Stimulated activated CD8-positive, alpha-beta memory T cell treated with anti-CD3 and anti-CD28 coated beads, Interleukin-2, amount 100 ng/mL, for 48 hours (primary cell): ENCODE measurements around the gene FGF14.

Experiments
- DNase-seq, 2 donors: peaks; one replicate each; pipeline ENCODE4 v3.0.0-alpha.2; 2020; ENCODE audit warnings: low read depth in 2 of 2

FGF14 gene

DNA sequence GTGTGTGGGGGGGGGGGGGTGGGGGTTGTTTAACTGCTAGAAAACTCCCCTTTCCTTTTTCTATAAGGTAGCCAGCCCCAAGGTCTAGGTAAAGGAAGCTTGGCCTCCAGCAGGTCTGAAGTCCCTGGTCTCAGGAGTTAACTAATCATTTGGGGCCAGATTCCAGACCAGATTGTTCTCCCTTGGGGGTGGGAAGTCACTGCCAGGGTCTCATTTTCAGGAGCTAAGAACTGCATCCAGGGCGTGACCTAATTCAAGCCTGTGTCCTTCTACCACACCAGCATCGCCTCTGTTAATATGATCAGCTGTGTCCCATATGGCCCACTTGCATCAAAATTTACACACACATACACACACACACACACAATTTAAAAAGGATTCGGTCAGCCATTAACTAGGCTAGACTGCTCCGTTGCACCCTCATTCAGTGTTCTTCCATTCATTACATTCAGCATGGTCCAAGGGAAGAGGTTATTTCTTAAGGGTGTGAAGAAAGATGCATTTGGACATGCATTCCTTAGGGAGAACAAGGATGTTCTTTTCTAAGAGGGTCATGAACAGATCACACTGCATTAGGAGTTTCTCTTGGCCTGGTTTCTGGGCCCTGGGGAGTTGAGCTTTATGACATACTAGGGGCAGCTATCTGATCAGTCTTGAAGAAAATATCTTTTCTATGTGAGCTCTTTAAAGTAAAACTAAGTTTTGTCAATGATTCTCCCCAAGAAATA, 91.0 kb downstream of the FGF14 start:
- no peak for DNase-seq

GRCh38 chr13:102309110-102309509, 92.7 kb downstream of the FGF14 start:
- no peak for DNase-seq

DNA sequence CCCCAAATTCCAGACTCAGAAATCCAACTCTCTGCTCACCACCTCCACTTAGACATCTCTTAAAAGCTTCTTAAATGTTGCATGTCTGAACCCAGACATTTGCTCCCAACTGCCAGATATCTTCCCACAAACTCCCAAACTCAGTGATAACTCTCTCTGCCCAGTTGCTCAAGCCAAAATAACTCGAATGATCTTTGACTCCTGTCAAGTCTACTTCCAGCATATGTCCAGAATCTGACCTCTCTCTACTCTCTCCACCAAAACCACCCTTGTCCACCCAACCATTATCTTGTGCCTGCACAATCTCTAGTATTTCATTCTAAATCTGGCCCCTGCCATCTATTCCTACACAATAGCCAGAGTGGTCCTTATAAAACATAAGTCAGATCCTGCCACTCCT, 99.3 kb downstream of the FGF14 start:
- no peak for DNase-seq

DNA sequence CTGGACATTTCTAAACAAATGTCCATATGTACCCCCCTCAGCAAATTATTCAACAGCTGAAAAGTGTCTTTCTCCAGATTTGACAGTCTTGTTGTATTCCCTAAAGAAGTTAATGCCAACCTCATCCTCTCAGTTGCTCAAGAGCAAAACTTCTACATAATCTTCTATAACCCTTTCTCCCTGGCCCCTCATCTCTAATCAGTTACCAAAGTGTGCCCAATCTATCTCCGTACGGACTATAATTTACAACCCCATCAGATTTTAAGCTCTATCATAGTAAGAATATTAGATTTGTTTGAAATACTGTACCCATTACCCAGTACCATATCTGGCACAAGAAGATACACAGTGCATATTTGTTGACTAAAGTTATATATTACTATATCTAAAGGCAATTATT, 101.5 kb downstream of the FGF14 start:
- no peak for DNase-seq

GRCh38 chr13:102299366-102299765, 102.5 kb downstream of the FGF14 start:
- DNase-seq = no peak

DNA sequence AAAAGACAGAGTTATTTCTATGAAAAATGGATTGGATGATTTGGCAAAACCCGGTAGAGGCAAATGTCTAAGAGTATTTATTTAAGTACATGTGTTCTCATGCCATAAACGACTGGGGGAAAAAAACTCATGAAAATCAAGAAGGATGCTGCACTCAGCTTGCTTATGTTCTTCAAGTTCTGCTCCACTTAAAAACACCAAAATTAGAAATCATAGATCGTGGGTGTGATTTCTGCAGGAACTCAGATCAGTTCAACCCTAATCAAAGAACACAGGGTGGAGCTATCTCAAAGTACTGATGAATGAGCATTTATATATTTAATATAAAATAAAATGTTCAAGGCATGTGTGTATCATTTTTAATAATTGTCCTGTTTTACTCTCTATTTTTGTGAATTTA, 103.8 kb downstream of the FGF14 start:
- no peak for DNase-seq

GRCh38 chr13:102295316-102296048, 106.4 kb downstream of the FGF14 start:
- DNase-seq = no peak

DNA sequence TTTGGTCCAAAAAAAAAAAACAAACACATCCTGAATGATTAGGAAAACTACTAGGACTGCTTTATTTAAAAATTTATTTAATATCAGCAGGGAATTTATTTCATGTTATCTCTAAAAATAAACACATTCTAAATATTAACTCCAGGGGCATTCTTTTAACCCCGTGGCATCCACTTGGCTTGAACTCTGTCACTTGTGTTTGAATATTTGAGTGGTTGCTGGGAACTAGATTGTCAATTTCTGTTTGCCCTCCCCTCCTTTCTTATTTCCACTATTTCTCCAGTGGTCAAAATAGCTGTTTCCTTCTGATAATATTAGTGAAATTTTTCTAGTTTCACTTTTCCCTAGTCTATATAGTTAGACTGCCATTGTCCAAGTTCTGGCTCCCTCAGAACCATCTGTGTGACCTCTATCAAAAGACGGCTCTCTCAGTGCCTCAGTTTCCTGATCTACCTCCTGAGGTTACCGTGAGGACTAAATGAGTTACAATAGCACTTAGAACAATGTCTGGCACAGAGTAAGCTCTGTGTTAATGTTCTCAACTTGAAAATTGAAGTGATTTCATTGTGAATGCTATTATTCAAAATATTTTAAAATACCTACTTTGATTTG, 107.3 kb downstream of the FGF14 start:
- no peak for DNase-seq

GRCh38 chr13:102293723-102294122, 108.1 kb downstream of the FGF14 start:
- DNase-seq = no peak

GRCh38 chr13:102291587-102292218, 110.1 kb downstream of the FGF14 start:
- DNase-seq = no peak

GRCh38 chr13:102289606-102290005, 112.2 kb downstream of the FGF14 start:
- no peak for DNase-seq

DNA sequence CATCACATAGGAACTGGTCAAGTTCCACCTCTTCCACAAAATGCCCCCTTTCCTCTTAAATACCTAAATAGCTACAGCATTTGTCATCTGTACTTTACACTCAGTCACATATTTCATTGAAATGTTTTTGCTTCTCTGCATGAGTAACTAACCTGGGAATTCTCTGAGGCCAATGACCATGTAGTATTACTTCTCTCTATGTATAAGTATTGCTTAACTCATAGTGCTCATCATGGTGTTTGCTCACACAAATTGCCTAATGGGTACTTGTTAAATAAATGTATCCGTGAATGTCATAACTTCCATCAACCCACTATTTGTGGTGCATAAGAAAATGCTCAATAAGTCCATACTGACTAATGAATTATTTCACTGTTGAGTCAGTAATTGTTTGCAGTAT, 115.5 kb downstream of the FGF14 start:
- no peak for DNase-seq

DNA sequence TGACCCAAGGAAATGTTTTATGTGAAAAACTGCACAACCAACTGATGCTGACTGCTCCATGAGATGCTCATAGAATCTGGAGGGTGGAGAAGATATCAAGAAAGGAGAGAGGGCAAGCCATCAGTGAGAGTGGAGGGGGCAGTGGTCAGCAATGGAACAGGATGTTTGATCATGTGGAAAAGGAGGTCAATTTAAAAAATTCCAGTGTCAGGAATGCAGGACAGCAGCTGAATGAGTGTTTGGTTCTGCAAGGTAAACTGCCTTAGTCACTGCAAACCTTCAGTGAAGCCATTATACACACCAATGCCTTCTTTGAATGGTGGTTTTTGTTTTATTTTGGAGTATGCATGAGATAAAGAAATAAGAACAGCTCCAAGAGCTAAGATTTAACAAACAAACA, 121.5 kb downstream of the FGF14 start:
- DNase-seq = no peak

- no peak for DNase-seq
Measured at GRCh38 chr13:102277286-102277685, 124.6 kb downstream of the FGF14 start.

DNA sequence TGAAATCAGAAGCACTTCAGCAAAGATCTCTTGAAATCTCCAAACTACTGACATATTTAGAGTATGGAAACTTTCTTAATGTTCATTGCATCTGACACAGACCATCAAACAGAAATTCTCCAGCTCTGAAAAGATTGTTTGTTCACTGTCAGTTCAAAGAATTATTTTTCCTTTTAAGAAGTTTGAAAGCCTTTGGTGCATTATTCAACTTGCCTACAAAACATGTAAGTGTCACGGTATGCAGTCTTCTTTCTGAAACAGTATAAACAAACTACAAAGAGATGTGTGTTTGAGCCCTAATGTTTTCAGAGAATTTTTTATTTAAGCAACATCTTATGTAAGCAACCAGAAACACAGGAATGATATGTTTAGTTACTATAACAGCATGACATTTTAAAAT, 125.4 kb downstream of the FGF14 start:
- DNase-seq = no peak

- no peak for DNase-seq
Measured at GRCh38 chr13:102275969-102276368, 125.9 kb downstream of the FGF14 start.

GRCh38 chr13:102273111-102273510, 128.7 kb downstream of the FGF14 start:
- no peak for DNase-seq

- no peak for DNase-seq
Measured at GRCh38 chr13:102267191-102267590, 134.7 kb downstream of the FGF14 start.

DNA sequence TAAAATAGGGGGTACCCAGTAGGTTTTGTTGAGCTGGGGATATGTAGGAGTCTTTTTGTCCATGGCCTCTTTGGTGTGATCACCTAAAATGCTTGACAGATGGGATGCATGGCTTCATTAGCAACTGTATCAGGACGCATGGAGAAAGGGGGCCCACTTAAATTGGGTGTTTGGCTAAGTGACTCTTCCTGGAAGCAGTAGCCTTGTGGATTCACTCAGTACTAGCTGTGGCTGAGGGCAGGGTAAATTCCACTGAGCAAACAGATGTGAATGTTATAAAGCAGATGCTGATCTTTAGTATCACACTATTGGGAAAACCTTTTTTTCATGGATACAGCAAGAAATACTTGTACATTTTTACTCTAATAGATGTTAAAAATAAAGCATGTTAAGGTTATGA, 140.0 kb downstream of the FGF14 start:
- DNase-seq = no peak

DNA sequence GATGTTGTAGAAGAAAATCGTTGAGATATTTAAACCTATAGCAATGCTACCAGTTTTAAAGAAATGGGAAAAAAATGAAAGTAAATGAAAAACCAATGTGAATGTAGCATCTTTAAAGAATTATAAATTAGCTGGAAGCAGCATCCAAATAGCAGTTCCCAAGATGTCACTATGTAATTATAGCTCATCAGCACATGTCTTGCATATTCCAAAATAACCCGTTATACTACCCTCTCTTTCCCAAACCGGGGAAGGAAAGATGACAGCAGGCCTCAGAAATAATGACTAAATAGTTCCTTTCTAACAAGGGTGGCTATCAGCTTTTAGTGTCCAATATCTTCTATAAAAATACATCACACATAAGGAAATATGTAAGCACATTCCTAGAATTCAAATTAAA, 140.5 kb downstream of the FGF14 start:
- no peak for DNase-seq

DNA sequence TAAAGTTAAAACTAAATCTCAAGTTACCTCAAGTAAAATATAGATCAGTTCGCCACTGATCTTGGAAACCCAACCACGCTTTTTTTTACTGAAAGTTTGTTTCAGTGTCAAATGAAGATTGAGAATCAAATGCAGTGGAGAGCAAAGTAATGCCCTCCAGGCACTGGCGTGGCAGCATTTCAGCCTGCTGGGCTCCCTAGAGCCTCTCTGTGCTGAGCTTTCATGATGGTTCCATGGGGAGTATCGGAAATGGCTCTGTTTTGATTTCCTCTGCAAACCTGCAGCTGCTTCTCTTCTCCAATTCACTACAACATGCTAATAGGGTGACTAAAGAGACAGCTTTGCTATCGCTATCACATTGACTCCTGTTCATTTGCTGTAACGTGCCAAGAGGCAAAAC, 141.6 kb downstream of the FGF14 start:
- no peak for DNase-seq

- DNase-seq = no peak
Measured at GRCh38 chr13:102255409-102255808, 146.4 kb downstream of the FGF14 start.

DNA sequence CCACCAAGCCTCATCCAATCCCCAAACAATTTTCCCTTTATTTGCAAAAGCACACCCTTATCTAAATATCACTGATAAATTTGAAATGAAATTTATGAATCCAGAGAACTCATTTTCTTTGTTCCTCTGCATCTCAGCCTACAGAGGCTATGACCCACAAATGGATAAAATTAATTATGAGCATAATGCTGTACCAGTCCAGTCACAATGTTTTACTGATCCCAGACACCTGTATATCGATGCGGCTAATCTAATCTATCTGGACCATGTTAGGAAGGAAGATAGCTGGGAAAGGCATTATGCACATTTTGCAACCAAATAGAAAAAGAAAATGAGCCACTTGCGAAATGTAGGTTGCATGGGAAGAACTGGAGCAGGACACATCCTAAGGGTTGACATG, 150.0 kb downstream of the FGF14 start:
- no peak for DNase-seq
